Measurements from ENCODE around the gene COL7A1. TPM values are rescaled to one million over a fixed set of nuclear protein-coding genes. Genes with fewer than 3 reads are reported as not detected.

COL7A1 gene
- total and polyA plus RNA-seq, 2 of the 13 experiments (the other 11 are each of a cell fraction or from before 2014, with no cell fraction given), result 2.7 to 11.7 TPM

- TF ChIP-seq MED8 (CRISPR knock-in tag; IDR thresholded peaks at IDR 0.05; ENCODE audit: insufficient replicate concordance) (no peak), ZNF737 (CRISPR knock-in tag; IDR thresholded peaks at IDR 0.05; ENCODE audit: borderline replicate concordance) (no peak), ZNF251 (CRISPR knock-in tag; IDR thresholded peaks at IDR 0.05) (no peak), TAF15 (IDR thresholded peaks at IDR 0.05; ENCODE audit: low read depth, low read length, poor library complexity, severe bottlenecking) (no peak), EEA1 (CRISPR knock-in tag; IDR thresholded peaks at IDR 0.05; ENCODE audit: borderline replicate concordance) (0 out of 2 replicates have a peak, but pooled peaks have one; percentile 28), CREB1 (IDR thresholded peaks at IDR 0.05) (no peak), CREB1 (CRISPR knock-in tag; IDR thresholded peaks at IDR 0.05) (no peak), PCBP2 (optimal IDR thresholded peaks at IDR 0.05; ENCODE audit: low read depth, low read length, poor library complexity, severe bottlenecking) (no peak), PHF20 (CRISPR knock-in tag; IDR thresholded peaks at IDR 0.05) (no peak), CENPX (CRISPR knock-in tag; IDR thresholded peaks at IDR 0.05) (no peak), GLI4 (CRISPR knock-in tag; IDR thresholded peaks at IDR 0.05; ENCODE audit: borderline replicate concordance) (0 out of 2 replicates have a peak, but pooled peaks have one; percentile 41)
Measured at GRCh38 chr3:48624767-48625166, 29.6 kb upstream of the COL7A1 start (continued).

- DNase-seq (ENCODE audit: low spot score) (peak; percentile 93), FAIRE-seq (peak; percentile 79), ATAC-seq (peak; percentile 71)
- BruUV-seq (replicated peaks), result no TSS peak
- Histone ChIP-seq H3K4me1 (ENCODE audit: insufficient read depth, low read length) (peaks cover 72% of the 10 kb centered on the region), H3K4me3 (replicated peaks in 1 of 3; ENCODE audit: insufficient read depth in 1 of 3, low read depth in 2 of 3, low read length in 3 of 3) (peak overlapping the region; percentile 8 to 41 (median 23); a peak in 4 of 6 replicates), H3K27ac (ENCODE audit: extremely low read length, insufficient read depth, low read length) (peak overlapping the region; percentile 93), H3K27me3 (ENCODE audit: control insufficient read depth in 1 of 2, insufficient read depth in 2 of 2, low read length in 2 of 2) (no peaks in the 10 kb centered on the region), H2AFZ (ENCODE audit: low read length) (no peak overlapping the region), H3K9me3 (ENCODE audit: low read length) (no peaks in the 10 kb centered on the region), H3K36me3 (replicated peaks in 1 of 2; ENCODE audit: control insufficient read depth in 1 of 2, insufficient read depth in 2 of 2, low read length in 2 of 2) (peaks cover 14 to 40% of the 10 kb centered on the region in 2 experiments), H3K9ac (ENCODE audit: insufficient read depth, low read depth, low read length) (peak overlapping the region; percentile 73), H4K20me1 (ENCODE audit: insufficient read depth, low read length) (no peaks in the 10 kb centered on the region), H3K79me2 (ENCODE audit: insufficient read depth, low read length) (no peaks in the 10 kb centered on the region), H3K4me2 (ENCODE audit: low read depth, low read length) (peak overlapping the region; percentile 60)
- in situ Hi-C loops (cut with HindIII; ENCODE audit: extremely low pct_ligation_motif_present, low pct_unique_long_range_greater_than_20kb), result no loop called here
- intact Hi-C loops (cut with micrococcal nuclease; ENCODE audit: unreplicated experiment), result loop anchor here (5.0 kb wide), 1 partner anchor 67 kb away; the partner anchor contains the start of gene PFKFB4
- ChIA-PET POLR2A (interaction anchor here (0.6 to 7.5 kb wide), 20 partner anchors 8 to 193 kb away, joined by 3 to 140 read pairs (median 4); partner anchors contain the start of genes CCDC51, CELSR3, IP6K2 and PFKFB4), CTCF (ENCODE audit: low intra/inter-chr PET ratio, low total read pairs) (no interaction called here)
- WGBS (ENCODE audit: low lambda C conversion rate), result 19% methylated on average over 4 of the region's 6 CpGs
- TF ChIP-seq FOXK1 (CRISPR knock-in tag; IDR thresholded peaks at IDR 0.05; ENCODE audit: borderline replicate concordance, low read depth) (no peak), ZNF484 (CRISPR knock-in tag; IDR thresholded peaks at IDR 0.05; ENCODE audit: borderline replicate concordance, low read depth) (no peak), NR3C1 (CRISPR knock-in tag; IDR thresholded peaks at IDR 0.05) (no peak), ZNF674 (CRISPR knock-in tag; IDR thresholded peaks at IDR 0.05; ENCODE audit: low read depth) (no peak), ZNF777 (CRISPR knock-in tag; IDR thresholded peaks at IDR 0.05) (no peak), DPF2 (CRISPR knock-in tag; IDR thresholded peaks at IDR 0.05; ENCODE audit: borderline replicate concordance, low read depth) (peak; percentile 69; the same call in 1 of the 2 replicates), MLX (CRISPR knock-in tag; IDR thresholded peaks at IDR 0.05) (peak; percentile 79; the same call in 1 of the 2 replicates), ETV5 (CRISPR knock-in tag; IDR thresholded peaks at IDR 0.05; ENCODE audit: borderline replicate concordance) (peak; percentile 72; the same call in 1 of the 2 replicates), ZFP91 (CRISPR knock-in tag; IDR thresholded peaks at IDR 0.05; ENCODE audit: borderline replicate concordance) (peak; percentile 12; the same call in 1 of the 2 replicates)
Measured at GRCh38 chr3:48623851-48624547, 28.9 kb upstream of the COL7A1 start.

All from HepG2 (cell line).